ENCODE results near the gene MMAA.
"Not testable (repeated sequence)": the region's sequence is repeated elsewhere in the genome, so short reads cannot be mapped to it uniquely, and the experiment has no call there.

The MMAA gene

DNA sequence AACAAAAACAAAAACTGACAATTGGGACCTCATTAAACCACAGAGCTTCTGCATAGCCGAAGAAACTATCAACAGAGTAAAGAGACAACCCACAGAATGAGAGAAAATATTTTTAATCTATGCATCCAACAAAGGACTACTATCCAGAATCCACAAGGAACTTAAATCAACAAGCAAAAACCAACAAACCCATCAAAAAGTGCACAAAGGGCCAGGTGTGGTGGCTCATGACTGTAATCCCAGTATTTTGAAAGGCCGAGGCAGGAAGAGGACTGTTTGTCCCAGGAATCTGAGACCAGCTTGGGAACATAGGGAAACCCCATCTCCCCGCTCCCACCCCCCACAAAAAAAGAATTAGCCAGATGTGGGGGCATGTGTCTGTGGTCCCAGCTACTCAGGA lies 71.4 kb downstream of the MMAA start:
- Histone ChIP-seq H3K4me3 (no peak overlapping the region), H3K27ac (no peak overlapping the region), H3K4me2 (no peak overlapping the region), H3K36me3 (no peaks in the 10 kb centered on the region), H4K20me1 (no peaks in the 10 kb centered on the region), H3K9me3 (replicated peaks in 1 of 11) (peaks cover 0 to 23% (median 6%) of the 10 kb centered on the region in 11 experiments; a peak in 11 of 22 replicates), H3K4me1 (no peaks in the 10 kb centered on the region), H3K9ac (no peak overlapping the region), H3K27me3 (no peaks in the 10 kb centered on the region)
- no peak for TF ChIP-seq Cebpa-rat (IDR thresholded peaks at IDR 0.05)

DNA sequence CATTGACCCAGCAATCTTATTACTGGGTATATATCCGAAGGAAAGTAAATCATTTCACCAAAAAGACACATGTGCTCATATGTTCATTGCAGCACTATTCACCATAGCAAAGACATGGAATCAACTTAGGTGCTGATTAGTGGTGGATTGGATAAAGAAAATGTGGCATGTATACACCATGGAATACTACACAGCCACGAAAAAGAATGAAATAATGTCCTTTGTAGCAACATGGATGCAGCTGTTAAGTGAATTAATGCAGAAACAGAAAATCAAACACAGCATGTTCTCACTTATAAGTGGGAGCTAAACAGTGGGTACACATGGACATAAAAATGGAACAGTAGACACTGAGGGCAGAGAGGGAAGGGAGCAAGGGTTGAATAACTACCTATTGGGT lies 72.2 kb downstream of the MMAA start:
- not testable (repeated sequence) for H3K4me2 ChIP-seq, H3K4me1 ChIP-seq, H3K36me3 ChIP-seq, H3K27me3 ChIP-seq, H4K20me1 ChIP-seq, H3K9ac ChIP-seq, H3K27ac ChIP-seq, H3K4me3 ChIP-seq
- peaks cover 0 to 23% (median 6%) of the 10 kb centered on the region in 11 experiments; a peak in 11 of 22 replicates for H3K9me3 ChIP-seq (replicated peaks in 1 of 11)

DNA sequence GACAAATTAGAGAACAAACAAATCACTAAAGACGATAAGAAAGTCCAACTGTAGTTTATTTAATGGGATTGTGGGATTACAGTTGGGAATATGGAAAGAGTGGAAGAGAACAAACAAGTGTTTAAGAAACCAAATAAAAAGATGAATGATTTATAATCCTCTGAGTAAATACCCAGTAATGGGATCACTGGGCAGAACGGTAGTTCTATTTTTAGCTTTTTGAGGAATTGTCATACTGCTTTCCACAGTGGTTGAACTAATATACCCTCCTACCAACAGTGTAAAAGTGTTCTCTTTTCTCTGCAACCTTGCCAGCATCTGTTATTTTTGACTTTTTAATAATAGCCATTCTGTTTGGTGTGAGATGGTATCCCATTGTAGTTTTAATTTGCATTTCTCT lies 75.7 kb downstream of the MMAA start:
- TF ChIP-seq Cebpa-rat (IDR thresholded peaks at IDR 0.05): no peak
- no peak overlapping the region for H3K4me3 ChIP-seq
- H3K4me2 ChIP-seq: no peak overlapping the region
- peaks cover 0 to 17% (median 6%) of the 10 kb centered on the region in 11 experiments; a peak in 10 of 22 replicates for H3K9me3 ChIP-seq (replicated peaks in 1 of 11)
- H3K27me3 ChIP-seq: no peaks in the 10 kb centered on the region
- no peaks in the 10 kb centered on the region for H3K4me1 ChIP-seq
- no peaks in the 10 kb centered on the region for H3K36me3 ChIP-seq
- no peak overlapping the region for H3K27ac ChIP-seq
- H4K20me1 ChIP-seq: no peaks in the 10 kb centered on the region
- no peak overlapping the region for H3K9ac ChIP-seq

DNA sequence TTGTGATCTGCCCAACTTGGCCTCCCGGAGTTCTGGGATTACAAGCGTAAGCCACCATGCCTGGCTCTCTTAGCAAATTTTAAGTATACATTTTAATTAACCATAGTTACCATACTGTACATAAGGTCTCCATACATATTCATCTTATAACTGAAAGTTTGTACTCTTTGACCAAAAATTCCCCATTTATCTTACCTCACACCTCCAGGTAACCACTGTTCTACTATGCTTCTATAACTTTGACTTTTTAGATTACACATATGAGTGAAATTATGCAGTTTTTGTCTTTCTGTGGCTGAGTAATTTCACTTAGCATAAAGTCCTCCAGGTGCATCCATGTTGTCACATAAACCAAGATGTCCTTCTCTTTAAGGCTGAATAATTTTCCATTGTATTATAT lies 78.1 kb downstream of the MMAA start:
- Histone ChIP-seq H3K36me3 (no peaks in the 10 kb centered on the region), H3K4me3 (no peak overlapping the region), H3K27me3 (no peaks in the 10 kb centered on the region), H3K9me3 (replicated peaks in 1 of 11) (peaks cover 0 to 4% (median 0%) of the 10 kb centered on the region in 11 experiments; a peak in 3 of 22 replicates), H3K4me1 (no peaks in the 10 kb centered on the region), H4K20me1 (no peaks in the 10 kb centered on the region), H3K4me2 (no peak overlapping the region), H3K27ac (no peak overlapping the region), H3K9ac (no peak overlapping the region)
- TF ChIP-seq Cebpa-rat (IDR thresholded peaks at IDR 0.05): no peak

DNA sequence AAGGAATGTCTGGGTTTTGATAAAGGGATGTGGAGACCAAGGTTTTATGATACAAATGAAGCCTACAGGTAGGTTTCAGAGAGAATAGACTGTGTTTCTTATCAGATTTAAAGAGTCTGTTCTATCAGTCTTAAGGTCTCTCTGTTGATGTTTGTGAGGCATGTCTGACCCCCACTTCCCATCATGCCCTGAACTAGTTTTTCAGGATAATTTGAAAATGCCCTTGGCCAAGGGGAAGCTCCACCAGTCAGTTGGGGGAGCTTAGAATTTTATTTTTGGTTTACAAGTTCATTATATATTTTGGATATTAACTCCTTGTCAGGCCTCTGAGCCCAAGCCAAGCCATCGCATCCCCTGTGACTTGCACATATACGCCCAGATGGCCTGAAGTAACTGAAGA lies 79.3 kb downstream of the MMAA start:
- H3K9me3 ChIP-seq (replicated peaks in 1 of 11): peaks cover 0 to 4% (median 0%) of the 10 kb centered on the region in 11 experiments; a peak in 1 of 22 replicates
- no peak for TF ChIP-seq Cebpa-rat (IDR thresholded peaks at IDR 0.05)
- H4K20me1 ChIP-seq: no peaks in the 10 kb centered on the region
- H3K4me3 ChIP-seq: no peak overlapping the region
- H3K4me2 ChIP-seq: no peak overlapping the region
- H3K27ac ChIP-seq: no peak overlapping the region
- H3K36me3 ChIP-seq: no peaks in the 10 kb centered on the region
- no peaks in the 10 kb centered on the region for H3K4me1 ChIP-seq
- H3K9ac ChIP-seq: no peak overlapping the region
- H3K27me3 ChIP-seq: no peaks in the 10 kb centered on the region

DNA sequence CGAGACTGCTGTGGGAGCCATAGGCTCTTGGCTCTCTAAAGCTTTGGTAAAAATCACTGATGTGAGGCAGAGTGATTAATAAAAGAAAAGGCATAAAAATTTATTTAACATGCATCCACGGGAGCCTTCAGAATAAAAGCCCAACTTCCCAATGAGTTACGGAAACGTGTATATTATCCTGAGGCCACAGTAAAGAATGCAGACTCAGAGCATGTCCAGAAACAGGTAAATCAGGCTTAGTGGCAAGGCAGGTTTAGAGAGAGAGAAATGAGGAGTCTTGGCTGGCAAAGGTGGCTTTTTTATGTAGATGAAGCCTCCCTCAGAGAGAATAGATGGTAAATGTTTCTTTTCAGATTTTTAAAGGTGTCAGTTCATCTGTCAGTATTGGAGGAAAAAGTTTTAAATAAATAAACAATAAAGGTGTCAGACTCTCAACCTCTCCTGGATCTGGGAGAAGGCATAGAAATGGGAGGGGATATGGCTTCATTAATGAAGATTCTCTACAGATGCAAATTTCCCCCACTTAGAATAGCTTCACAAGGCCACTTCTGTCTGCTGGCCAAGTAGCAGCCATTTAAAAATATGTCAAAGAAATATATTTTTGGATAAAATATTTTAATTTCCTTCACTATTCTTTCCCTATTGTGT lies 84.8 kb downstream of the MMAA start:
- H3K4me1 ChIP-seq: no peaks in the 10 kb centered on the region
- H4K20me1 ChIP-seq: no peaks in the 10 kb centered on the region
- no peak overlapping the region for H3K4me2 ChIP-seq
- H3K27ac ChIP-seq: no peak overlapping the region
- no peak overlapping the region for H3K9ac ChIP-seq
- H3K9me3 ChIP-seq (replicated peaks in 1 of 11): peaks cover 0 to 7% (median 0%) of the 10 kb centered on the region in 11 experiments; a peak in 3 of 22 replicates
- no peaks in the 10 kb centered on the region for H3K27me3 ChIP-seq
- no peak for TF ChIP-seq Cebpa-rat (IDR thresholded peaks at IDR 0.05)
- H3K4me3 ChIP-seq: no peak overlapping the region
- no peaks in the 10 kb centered on the region for H3K36me3 ChIP-seq

DNA sequence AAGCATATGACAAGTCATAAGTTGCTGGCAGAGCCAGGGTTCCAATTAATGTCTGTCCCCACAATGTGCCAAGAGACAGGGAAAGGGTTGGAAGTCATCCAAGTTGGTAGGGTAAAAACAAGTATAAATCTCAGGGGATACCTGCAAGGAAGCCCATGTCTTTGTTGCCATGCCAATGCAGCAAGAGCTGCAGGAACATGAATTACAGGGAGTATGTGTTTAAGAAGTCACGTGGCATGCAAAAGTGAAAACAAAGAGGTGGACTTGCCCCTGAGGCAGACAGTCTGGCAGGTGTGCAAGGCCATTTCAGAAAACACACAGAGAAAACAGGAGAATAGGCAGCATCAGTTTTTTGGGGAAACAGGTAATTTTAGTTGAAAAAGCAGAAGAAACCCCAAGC lies 90.2 kb downstream of the MMAA start:
- H3K27me3 ChIP-seq: no peaks in the 10 kb centered on the region

More for the DNA sequence above, 90.2 kb downstream of the MMAA start:
- Histone ChIP-seq H3K4me3 (no peak overlapping the region), H3K36me3 (no peaks in the 10 kb centered on the region), H3K27ac (no peak overlapping the region), H3K4me2 (no peak overlapping the region), H4K20me1 (no peaks in the 10 kb centered on the region), H3K4me1 (no peaks in the 10 kb centered on the region), H3K9ac (no peak overlapping the region), H3K9me3 (replicated peaks in 1 of 11) (peaks cover 22 to 46% (median 31%) of the 10 kb centered on the region in 11 experiments)
- TF ChIP-seq Cebpa-rat (IDR thresholded peaks at IDR 0.05): no peak
